GM12878 (cell line): ENCODE results near the gene DGAT2. TPM values are rescaled to one million over a fixed set of nuclear protein-coding genes. Genes with fewer than 3 reads are reported as not detected.
A peak's percentile ranks its signal among the peaks of the same experiment; 100 is the strongest.

Experiments used
- CBX3 ChIP-seq: fragments of 200-600 bp; sonication (generic); IDR thresholded peaks from 2 replicates; pipeline ENCODE4 v1.6.1; 2016; ENCODE audit warnings: low read depth, borderline replicate concordance
- CUX1 ChIP-seq: IDR thresholded peaks from 2 replicates; pipeline ENCODE4 v1.6.1; 2012; ENCODE audit warnings: improper control_type of control experiment, low read depth, low read length; ENCODE audit not compliant: insufficient replicate concordance
- E2F8 ChIP-seq: fragments of 450-650 bp; IDR thresholded peaks from 2 replicates; pipeline ENCODE4 v1.6.1; 2018; ENCODE audit warnings: mild to moderate bottlenecking, low read depth, moderate library complexity; ENCODE audit not compliant: partially characterized antibody
- EGR1 ChIP-seq, 2 experiments: IDR thresholded peaks; 1 replicate in 1 of 2; 2 replicates in 1 of 2; pipeline ENCODE4 v1.6.1; 2011 to 2012; ENCODE audit warnings: low read depth in 2 of 2, low read length in 2 of 2, borderline replicate concordance in 1 of 2, mild to moderate bottlenecking in 1 of 2, moderate library complexity in 1 of 2
- LARP7 ChIP-seq: fragments of 450-650 bp; IDR thresholded peaks from 2 replicates; pipeline ENCODE4 v1.6.1; 2017; ENCODE audit warnings: mild to moderate bottlenecking
- SKIL ChIP-seq: fragments of 450-650 bp; IDR thresholded peaks from 2 replicates; pipeline ENCODE4 v1.6.1; 2017; ENCODE audit warnings: mild to moderate bottlenecking, low read depth, inconsistent platforms; ENCODE audit not compliant: poor library complexity, severe bottlenecking
- TARDBP ChIP-seq: IDR thresholded peaks from 2 replicates; pipeline ENCODE4 v1.6.1; 2016; ENCODE audit warnings: borderline replicate concordance
- TBL1XR1 ChIP-seq: IDR thresholded peaks from 2 replicates; pipeline ENCODE4 v1.6.1; 2012; ENCODE audit warnings: low read depth, low read length, improper control_type of control experiment
- ZBTB40 ChIP-seq: fragments of 450-650 bp; IDR thresholded peaks from 2 replicates; pipeline ENCODE4 v1.6.1; 2016; ENCODE audit warnings: mild to moderate bottlenecking, moderate library complexity, borderline replicate concordance
- polyA plus RNA-seq, 11 experiments: library from polyadenylated mRNA; depleted of rRNA in 4 of 11; unstranded in 6 of 11; stranded (reverse) in 5 of 11; fragments of >200 nt; fragmentation: Nextera tagmentation in 4 of 11; fragmentation: Illumina TruSeq in 1 of 11; extraction: Ambion mirVana in 4 of 11; extraction: Trizol in 1 of 11; gene quantifications; 1 replicate in 1 of 11; 2 replicates in 10 of 11; pipeline versions ENCODE4 v1.2.1 to v1.2.3, GENCODE V29; 2011 to 2016; ENCODE audit warnings: inconsistent platforms in 2 of 11, missing spikeins in 2 of 11, low read depth in 1 of 11
- total RNA-seq, 4 experiments: library from RNA; depleted of rRNA in 3 of 4; stranded (reverse); fragments of >200 nt in 3 of 4; fragmentation: Illumina TruSeq in 1 of 4; extraction: Trizol in 1 of 4; gene quantifications; 2 replicates each; pipeline versions ENCODE4 v1.2.1 to v1.2.3, GENCODE V29; 2013 to 2021

Gene DGAT2
- total and polyA plus RNA-seq, 10 of the 15 experiments (the other 5 are each of a cell fraction or from before 2014, with no cell fraction given), result 5.1 to 25.9 (median 17.6) TPM

- TF ChIP-seq ZBTB40 (no peak), SKIL (no peak), TBL1XR1 (no peak), EGR1 (IDR thresholded peaks at IDR 0.05; ENCODE audit: borderline replicate concordance in 1 of 2, low read depth in 2 of 2, low read length in 2 of 2) (peak in 1 of 2 experiments; percentile 21; a peak in 1 of 3 replicates), LARP7 (no peak), CBX3 (no peak), E2F8 (no peak), CUX1 (no peak), TARDBP (no peak)
These were observed 1.9 kb upstream of the DGAT2 start (continued) for GRCh38 chr11:75766443-75767227.
